ENCODE measurements around the gene YES1.
"Not testable (repeated sequence)": the region's sequence is repeated elsewhere in the genome, so short reads cannot be mapped to it uniquely, and the experiment has no call there.

Gene YES1

GRCh38 chr18:686339-687111 is 125.5 kb downstream of the YES1 start:
- no peak for DNase-seq (ENCODE audit: low read depth in 3 of 3, low spot score in 1 of 3)

- no peak for DNase-seq (ENCODE audit: low read depth in 3 of 3, low spot score in 1 of 3)
Measured at GRCh38 chr18:685438-685837, 126.6 kb downstream of the YES1 start.

GRCh38 chr18:683531-683930 is 128.5 kb downstream of the YES1 start:
- no peak for DNase-seq (ENCODE audit: low read depth in 3 of 3, low spot score in 1 of 3)

GRCh38 chr18:682833-683232 is 129.2 kb downstream of the YES1 start:
- DNase-seq (ENCODE audit: low read depth in 3 of 3, low spot score in 1 of 3) = no peak

- not testable (repeated sequence) for DNase-seq (ENCODE audit: low read depth in 3 of 3, low spot score in 1 of 3)
Measured at GRCh38 chr18:682416-682815, 129.6 kb downstream of the YES1 start.

GRCh38 chr18:681985-682384 is 130.1 kb downstream of the YES1 start:
- no peak for DNase-seq (ENCODE audit: low read depth in 3 of 3, low spot score in 1 of 3)

GRCh38 chr18:680392-680791 is 131.7 kb downstream of the YES1 start:
- DNase-seq (ENCODE audit: low read depth in 3 of 3, low spot score in 1 of 3) = no peak

GRCh38 chr18:679516-679915 is 132.5 kb downstream of the YES1 start:
- DNase-seq (ENCODE audit: low read depth in 3 of 3, low spot score in 1 of 3) = no peak

- no peak for DNase-seq (ENCODE audit: low read depth in 3 of 3, low spot score in 1 of 3)
Measured at GRCh38 chr18:678482-679182, 133.4 kb downstream of the YES1 start.

GRCh38 chr18:677951-678381 is 134.1 kb downstream of the YES1 start:
- no peak for DNase-seq (ENCODE audit: low read depth in 3 of 3, low spot score in 1 of 3)

- DNase-seq (ENCODE audit: low read depth in 3 of 3, low spot score in 1 of 3) = no peak
Measured at GRCh38 chr18:677145-677544, 134.9 kb downstream of the YES1 start.

- no peak for DNase-seq (ENCODE audit: low read depth in 3 of 3, low spot score in 1 of 3)
Measured at GRCh38 chr18:676736-677135, 135.3 kb downstream of the YES1 start.

GRCh38 chr18:676069-676468 is 136.0 kb downstream of the YES1 start:
- DNase-seq (ENCODE audit: low read depth in 3 of 3, low spot score in 1 of 3) = no peak

- DNase-seq (ENCODE audit: low read depth in 3 of 3, low spot score in 1 of 3) = no peak
Measured at GRCh38 chr18:675307-675706, 136.7 kb downstream of the YES1 start.

- no peak for DNase-seq (ENCODE audit: low read depth in 3 of 3, low spot score in 1 of 3)
Measured at GRCh38 chr18:673769-674168, 138.3 kb downstream of the YES1 start.

GRCh38 chr18:673317-673716 is 138.7 kb downstream of the YES1 start:
- DNase-seq (ENCODE audit: low read depth in 3 of 3, low spot score in 1 of 3) = no peak
